ENCODE data around the gene FBF1.
"Not testable (repeated sequence)": the region's sequence is repeated elsewhere in the genome, so short reads cannot be mapped to it uniquely, and the experiment has no call there.

The FBF1 gene

GRCh38 chr17:75874323-75875181 is 66.3 kb downstream of the FBF1 start:
- DNase-seq: no peak

- no peak for DNase-seq
Measured at GRCh38 chr17:75873587-75874322, 67.1 kb downstream of the FBF1 start.

GRCh38 chr17:75872434-75873351 is 68.1 kb downstream of the FBF1 start:
- no peak for DNase-seq

- DNase-seq: not testable (repeated sequence)
Measured at GRCh38 chr17:75870228-75870627, 70.6 kb downstream of the FBF1 start.

GRCh38 chr17:75869282-75870141 is 71.3 kb downstream of the FBF1 start:
- no peak for DNase-seq

GRCh38 chr17:75868730-75869281 is 72.0 kb downstream of the FBF1 start:
- not testable (repeated sequence) for DNase-seq

GRCh38 chr17:75865404-75866188 is 75.2 kb downstream of the FBF1 start:
- not testable (repeated sequence) for DNase-seq

- DNase-seq: not testable (repeated sequence)
Measured at GRCh38 chr17:75864887-75865286, 76.0 kb downstream of the FBF1 start.

GRCh38 chr17:75864448-75864871 is 76.4 kb downstream of the FBF1 start:
- DNase-seq: no peak

- DNase-seq: no peak
Measured at GRCh38 chr17:75861927-75862317, 78.9 kb downstream of the FBF1 start.

All from NCI-H2029 treated with DMSO at 0.1 percent for 48 hours (cell line).